Measurements from ENCODE around the gene EME2. TPM values are rescaled to one million over a fixed set of nuclear protein-coding genes. Genes with fewer than 3 reads are reported as not detected.

The EME2 gene
- total and polyA plus RNA-seq, 2 of the 13 experiments (the other 11 are each of a cell fraction or from before 2014, with no cell fraction given), result 4.4 to 7.6 TPM

DNA sequence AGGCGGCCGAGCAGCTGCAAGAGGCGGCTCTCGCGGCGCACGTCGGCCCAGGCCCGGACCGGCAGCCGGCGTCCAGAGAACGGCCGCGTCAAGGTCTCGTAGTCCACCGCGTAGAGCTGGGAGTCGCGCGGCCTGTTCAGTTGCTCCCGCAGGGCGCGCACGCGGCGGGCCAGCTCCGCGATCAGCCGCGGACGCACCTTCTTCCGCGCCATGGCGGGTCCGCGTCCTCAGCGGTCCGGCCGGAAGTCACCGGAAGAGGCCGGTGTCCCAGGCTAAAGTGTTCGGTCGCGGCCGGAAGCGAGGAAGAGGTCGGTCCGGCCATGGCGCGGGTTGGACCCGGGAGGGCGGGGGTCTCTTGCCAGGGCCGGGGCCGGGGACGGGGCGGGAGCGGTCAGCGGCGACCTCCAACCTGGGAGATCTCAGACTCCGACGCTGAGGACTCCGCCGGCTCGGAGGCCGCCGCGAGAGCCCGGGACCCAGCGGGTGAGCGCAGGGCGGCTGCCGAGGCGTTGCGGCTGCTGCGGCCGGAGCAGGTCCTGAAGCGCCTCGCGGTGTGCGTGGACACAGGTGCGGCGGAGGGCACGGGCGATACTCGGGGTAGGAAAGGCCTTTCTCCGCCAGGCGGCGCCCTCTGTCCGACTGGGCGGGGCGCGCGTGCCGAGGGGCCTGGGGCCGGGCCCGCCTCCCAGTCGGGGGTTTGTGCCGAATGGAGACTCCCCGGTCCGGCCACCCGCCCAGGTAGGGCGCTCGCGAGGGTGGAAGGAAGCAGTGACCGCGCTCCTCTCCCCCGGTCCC lies 495 bp downstream of the EME2 start, which contains the start of gene MRPS34 (continued):
- TF ChIP-seq ZNF326 (CRISPR knock-in tag; IDR thresholded peaks at IDR 0.05; ENCODE audit: borderline replicate concordance) (no peak), MTF1 (CRISPR knock-in tag; IDR thresholded peaks at IDR 0.05) (peak; percentile 77; the same call in 1 of the 2 replicates), ETV5 (CRISPR knock-in tag; IDR thresholded peaks at IDR 0.05; ENCODE audit: borderline replicate concordance) (peak; percentile 93), ARNT2 (CRISPR knock-in tag; IDR thresholded peaks at IDR 0.05; ENCODE audit: low read depth) (peak; percentile 76; the same call in 1 of the 2 replicates), PAWR (CRISPR knock-in tag; IDR thresholded peaks at IDR 0.05; ENCODE audit: borderline replicate concordance) (no peak), ZNF75D (CRISPR knock-in tag; IDR thresholded peaks at IDR 0.05; ENCODE audit: borderline replicate concordance) (no peak), HNRNPUL1 (IDR thresholded peaks at IDR 0.05; ENCODE audit: low read depth, low read length) (peak; percentile 14; the same call in 1 of the 2 replicates), NR2F1 (CRISPR knock-in tag; IDR thresholded peaks at IDR 0.05) (peak in 1 of 2 experiments; percentile 11; a peak in 1 of 4 replicates), BORCS8-MEF2B (CRISPR knock-in tag; IDR thresholded peaks at IDR 0.05) (peak; percentile 87), AHDC1 (CRISPR knock-in tag; IDR thresholded peaks at IDR 0.05; ENCODE audit: borderline replicate concordance) (no peak), FOXA1 (IDR thresholded peaks at IDR 0.05) (no peak), FOXA1 (CRISPR knock-in tag; IDR thresholded peaks at IDR 0.05) (peak; percentile 32), KLF6 (CRISPR knock-in tag; IDR thresholded peaks at IDR 0.05) (peak; percentile 87), HIVEP1 (CRISPR knock-in tag; IDR thresholded peaks at IDR 0.05) (0 out of 2 replicates have a peak, but pooled peaks have one; percentile 12), ZNF766 (CRISPR knock-in tag; IDR thresholded peaks at IDR 0.05; ENCODE audit: borderline replicate concordance) (peak; percentile 81; the same call in 1 of the 2 replicates), NR3C1 (CRISPR knock-in tag; IDR thresholded peaks at IDR 0.05) (no peak), ZNF205 (CRISPR knock-in tag; IDR thresholded peaks at IDR 0.05) (peak; percentile 87), PCBP1 (IDR thresholded peaks at IDR 0.05; ENCODE audit: borderline replicate concordance, low read depth, low read length) (no peak; the same call in 1 of the 2 replicates), SNAPC2 (CRISPR knock-in tag; IDR thresholded peaks at IDR 0.05) (peak; percentile 32; the same call in 1 of the 2 replicates), ZMYM4 (CRISPR knock-in tag; IDR thresholded peaks at IDR 0.05) (peak; percentile 89), IRX3 (CRISPR knock-in tag; IDR thresholded peaks at IDR 0.05; ENCODE audit: borderline replicate concordance, low read depth) (peak; percentile 49; the same call in 1 of the 2 replicates), ZNF670 (CRISPR knock-in tag; IDR thresholded peaks at IDR 0.05; ENCODE audit: borderline replicate concordance) (peak; percentile 67), ZNF383 (CRISPR knock-in tag; IDR thresholded peaks at IDR 0.05; ENCODE audit: borderline replicate concordance) (no peak), NFE2L2 (IDR thresholded peaks at IDR 0.05; ENCODE audit: low read length) (no peak)
- TF ChIP-seq, protein P1, sequence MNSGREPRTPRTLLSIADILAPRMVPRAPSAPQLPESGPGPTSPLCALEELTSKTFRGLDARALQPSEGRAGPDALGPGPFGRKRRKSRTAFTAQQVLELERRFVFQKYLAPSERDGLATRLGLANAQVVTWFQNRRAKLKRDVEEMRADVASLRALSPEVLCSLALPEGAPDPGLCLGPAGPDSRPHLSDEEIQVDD (CRISPR knock-in tag; IDR thresholded peaks at IDR 0.05; ENCODE audit: borderline replicate concordance), result no peak

Data from HepG2 (cell line).